K562 (cell line): Measurements from ENCODE around the gene PRDM16. TPM values are rescaled to one million over a fixed set of nuclear protein-coding genes. Genes with fewer than 3 reads are reported as not detected.

Experiments
- THRAP3 ChIP-seq: fragments of 450-650 bp; IDR thresholded peaks from 2 replicates; pipeline ENCODE4 v1.6.1; 2016; ENCODE audit warnings: mild to moderate bottlenecking, inconsistent platforms, borderline replicate concordance
- ZNF436 ChIP-seq: fragments of 250-450, 450-650 bp; sonication (Bioruptor Pico); formaldehyde crosslinking; IDR thresholded peaks from 2 replicates; pipeline ENCODE4 v1.7.0; 2020; ENCODE audit warnings: mild to moderate bottlenecking
- ZNF780A ChIP-seq: fragments of 250-450 bp; sonication (Bioruptor Pico); IDR thresholded peaks from 2 replicates; pipeline ENCODE4 v1.5.0; 2021; ENCODE audit warnings: mild to moderate bottlenecking
- polyA plus RNA-seq, 8 experiments: library from polyadenylated mRNA; depleted of rRNA in 4 of 8; stranded (reverse) in 5 of 8; unstranded in 3 of 8; fragments of >200 nt; fragmentation: Nextera tagmentation in 2 of 8; fragmentation: Illumina TruSeq in 1 of 8; extraction: Ambion mirVana in 2 of 8; extraction: Trizol in 1 of 8; gene quantifications; 2 replicates each; pipeline versions ENCODE4 v1.2.1 to v1.2.3, GENCODE V29; 2011 to 2014; ENCODE audit warnings: inconsistent platforms in 1 of 8, missing spikeins in 1 of 8
- total RNA-seq, 7 experiments: library from RNA; depleted of rRNA in 6 of 7; stranded (reverse); fragments of >200 nt in 6 of 7; fragmentation: Illumina TruSeq in 2 of 7; extraction: Trizol in 2 of 7; gene quantifications; 2 replicates each; pipeline versions ENCODE4 v1.2.1 to v1.2.3, GENCODE V29; 2011 to 2021; ENCODE audit warnings: low replicate concordance in 1 of 7
- TF ChIP-seq, protein P1 (sequence below), 2 experiments: fragments of 150-350 bp in 1 of 2; IDR thresholded peaks; 2 replicates each; pipeline ENCODE4 v1.6.1; 2012 to 2016; ENCODE audit warnings: low read depth in 2 of 2, low read length in 2 of 2, mild to moderate bottlenecking in 1 of 2, moderate library complexity in 1 of 2
- TF ChIP-seq, protein P2 (sequence below): fragments of 150-350 bp; conservative IDR thresholded peaks from 2 replicates; pipeline ENCODE4 v1.6.1; 2014; ENCODE audit warnings: low read length

PRDM16 gene
- total and polyA plus RNA-seq, 9 of the 15 experiments (the other 6 are each of a cell fraction or from before 2014, with no cell fraction given) = 0.10 to 0.27 TPM; not detected in 7

GRCh38 chr1:3379934-3380333 lies 310.9 kb downstream of the PRDM16 start (continued):
- TF ChIP-seq, protein P1, sequence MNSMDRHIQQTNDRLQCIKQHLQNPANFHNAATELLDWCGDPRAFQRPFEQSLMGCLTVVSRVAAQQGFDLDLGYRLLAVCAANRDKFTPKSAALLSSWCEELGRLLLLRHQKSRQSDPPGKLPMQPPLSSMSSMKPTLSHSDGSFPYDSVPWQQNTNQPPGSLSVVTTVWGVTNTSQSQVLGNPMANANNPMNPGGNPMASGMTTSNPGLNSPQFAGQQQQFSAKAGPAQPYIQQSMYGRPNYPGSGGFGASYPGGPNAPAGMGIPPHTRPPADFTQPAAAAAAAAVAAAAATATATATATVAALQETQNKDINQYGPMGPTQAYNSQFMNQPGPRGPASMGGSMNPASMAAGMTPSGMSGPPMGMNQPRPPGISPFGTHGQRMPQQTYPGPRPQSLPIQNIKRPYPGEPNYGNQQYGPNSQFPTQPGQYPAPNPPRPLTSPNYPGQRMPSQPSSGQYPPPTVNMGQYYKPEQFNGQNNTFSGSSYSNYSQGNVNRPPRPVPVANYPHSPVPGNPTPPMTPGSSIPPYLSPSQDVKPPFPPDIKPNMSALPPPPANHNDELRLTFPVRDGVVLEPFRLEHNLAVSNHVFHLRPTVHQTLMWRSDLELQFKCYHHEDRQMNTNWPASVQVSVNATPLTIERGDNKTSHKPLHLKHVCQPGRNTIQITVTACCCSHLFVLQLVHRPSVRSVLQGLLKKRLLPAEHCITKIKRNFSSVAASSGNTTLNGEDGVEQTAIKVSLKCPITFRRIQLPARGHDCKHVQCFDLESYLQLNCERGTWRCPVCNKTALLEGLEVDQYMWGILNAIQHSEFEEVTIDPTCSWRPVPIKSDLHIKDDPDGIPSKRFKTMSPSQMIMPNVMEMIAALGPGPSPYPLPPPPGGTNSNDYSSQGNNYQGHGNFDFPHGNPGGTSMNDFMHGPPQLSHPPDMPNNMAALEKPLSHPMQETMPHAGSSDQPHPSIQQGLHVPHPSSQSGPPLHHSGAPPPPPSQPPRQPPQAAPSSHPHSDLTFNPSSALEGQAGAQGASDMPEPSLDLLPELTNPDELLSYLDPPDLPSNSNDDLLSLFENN (IDR thresholded peaks at IDR 0.05; ENCODE audit: low read depth in 2 of 2, low read length in 2 of 2) = no peak
- TF ChIP-seq ZNF780A (CRISPR knock-in tag) (no peak), THRAP3 (no peak), ZNF436 (CRISPR knock-in tag) (no peak)
- TF ChIP-seq, protein P2, sequence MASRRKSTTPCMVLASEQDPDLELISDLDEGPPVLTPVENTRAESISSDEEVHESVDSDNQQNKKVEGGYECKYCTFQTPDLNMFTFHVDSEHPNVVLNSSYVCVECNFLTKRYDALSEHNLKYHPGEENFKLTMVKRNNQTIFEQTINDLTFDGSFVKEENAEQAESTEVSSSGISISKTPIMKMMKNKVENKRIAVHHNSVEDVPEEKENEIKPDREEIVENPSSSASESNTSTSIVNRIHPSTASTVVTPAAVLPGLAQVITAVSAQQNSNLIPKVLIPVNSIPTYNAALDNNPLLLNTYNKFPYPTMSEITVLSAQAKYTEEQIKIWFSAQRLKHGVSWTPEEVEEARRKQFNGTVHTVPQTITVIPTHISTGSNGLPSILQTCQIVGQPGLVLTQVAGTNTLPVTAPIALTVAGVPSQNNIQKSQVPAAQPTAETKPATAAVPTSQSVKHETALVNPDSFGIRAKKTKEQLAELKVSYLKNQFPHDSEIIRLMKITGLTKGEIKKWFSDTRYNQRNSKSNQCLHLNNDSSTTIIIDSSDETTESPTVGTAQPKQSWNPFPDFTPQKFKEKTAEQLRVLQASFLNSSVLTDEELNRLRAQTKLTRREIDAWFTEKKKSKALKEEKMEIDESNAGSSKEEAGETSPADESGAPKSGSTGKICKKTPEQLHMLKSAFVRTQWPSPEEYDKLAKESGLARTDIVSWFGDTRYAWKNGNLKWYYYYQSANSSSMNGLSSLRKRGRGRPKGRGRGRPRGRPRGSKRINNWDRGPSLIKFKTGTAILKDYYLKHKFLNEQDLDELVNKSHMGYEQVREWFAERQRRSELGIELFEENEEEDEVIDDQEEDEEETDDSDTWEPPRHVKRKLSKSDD = no peak
